Lung (tissue), 12 donors: Measurements from ENCODE around the gene PASK. TPM values are rescaled to one million over a fixed set of nuclear protein-coding genes. Genes with fewer than 3 reads are reported as not detected.
"Not testable (repeated sequence)": the region's sequence is repeated elsewhere in the genome, so short reads cannot be mapped to it uniquely, and the experiment has no call there.

ENCODE experiments used
- ATAC-seq: fragments of 200-7000 bp; cut with Tn5 transposase; one replicate; pipeline ENCODE4 v1.9.1; 2020; ENCODE audit warnings: moderate number of reproducible peaks; ENCODE audit not compliant: insufficient read depth, low FRiP score
- DNase-seq, 3 donors: peaks; one replicate each; pipeline ENCODE4 v3.0.0-alpha.2; 2013 to 2017
- H3K27ac ChIP-seq, 2 donors: one replicate each; pipeline ENCODE4 v1.5.1; 2013; ENCODE audit warnings: mild to moderate bottlenecking in 2 of 2, moderate library complexity in 2 of 2, control low read depth in 1 of 2, inconsistent platforms in 1 of 2, low read depth in 1 of 2, low read length in 1 of 2
- H3K27me3 ChIP-seq, 3 donors: one replicate each; pipeline ENCODE4 v1.5.1; 2013; ENCODE audit warnings: low read length in 2 of 3; ENCODE audit not compliant: control insufficient read depth in 3 of 3, insufficient read depth in 3 of 3
- H3K36me3 ChIP-seq, 4 donors: one replicate each; pipeline ENCODE4 v1.5.1; 2013; ENCODE audit warnings: low read length in 4 of 4, mild to moderate bottlenecking in 1 of 4, moderate library complexity in 1 of 4; ENCODE audit not compliant: control insufficient read depth in 4 of 4, insufficient read depth in 4 of 4
- H3K4me1 ChIP-seq, 5 donors: one replicate each; pipeline ENCODE4 v1.5.1; 2013; ENCODE audit warnings: low read length in 5 of 5, mild to moderate bottlenecking in 2 of 5, moderate library complexity in 1 of 5; ENCODE audit not compliant: control insufficient read depth in 5 of 5, insufficient read depth in 5 of 5
- H3K4me3 ChIP-seq: one replicate; pipeline ENCODE4 v1.5.1; 2013; ENCODE audit warnings: mild to moderate bottlenecking, control low read depth, moderate library complexity
- H3K9ac ChIP-seq, 2 donors: one replicate each; pipeline ENCODE4 v1.5.1; 2013; ENCODE audit warnings: low read length in 2 of 2, control low read depth in 1 of 2; ENCODE audit not compliant: insufficient read depth in 1 of 2
- H3K9me3 ChIP-seq, 4 donors: one replicate each; pipeline ENCODE4 v1.5.1; 2013; ENCODE audit warnings: low read length in 3 of 4, mild to moderate bottlenecking in 1 of 4, moderate library complexity in 1 of 4; ENCODE audit not compliant: control insufficient read depth in 4 of 4, insufficient read depth in 3 of 4
- WGBS, 2 donors: extraction: QIAGEN DNeasy Blood & Tissue Kit; methylation state at CpG; one replicate each; pipeline ENCODE4 v1.1.7; 2013; 5-methylcytosine and 5-hydroxymethylcytosine counted together
- polyA plus RNA-seq, 2 donors: library from polyadenylated mRNA; stranded (reverse); fragments of 200-250 nt; gene quantifications; one replicate each; pipeline ENCODE4 v1.2.1, GENCODE V29; 2013
- total RNA-seq, 2 donors: library from RNA; depleted of rRNA in 1 of 2; stranded (reverse); fragments of >200 nt in 1 of 2; gene quantifications; one replicate each; pipeline ENCODE4 v1.2.1, GENCODE V29; 2014 to 2021
- TF ChIP-seq, protein P1 (sequence below): IDR thresholded peaks from 2 replicates; pipeline ENCODE4 v1.5.1; 2012; ENCODE audit warnings: mild to moderate bottlenecking; ENCODE audit errors: control extremely low read depth, extremely low read depth
- donor health status: control.
- donor health status: control.
- donor health status: Bipolar disorder and iron deficiency.
- donor health status: healthy.
- donor health status: DM: yes; HTN: yes; CAD: no.

Gene PASK
- total and polyA plus RNA-seq, 4 donors, result 3.5 to 21.8 (median 13.2) TPM

DNA sequence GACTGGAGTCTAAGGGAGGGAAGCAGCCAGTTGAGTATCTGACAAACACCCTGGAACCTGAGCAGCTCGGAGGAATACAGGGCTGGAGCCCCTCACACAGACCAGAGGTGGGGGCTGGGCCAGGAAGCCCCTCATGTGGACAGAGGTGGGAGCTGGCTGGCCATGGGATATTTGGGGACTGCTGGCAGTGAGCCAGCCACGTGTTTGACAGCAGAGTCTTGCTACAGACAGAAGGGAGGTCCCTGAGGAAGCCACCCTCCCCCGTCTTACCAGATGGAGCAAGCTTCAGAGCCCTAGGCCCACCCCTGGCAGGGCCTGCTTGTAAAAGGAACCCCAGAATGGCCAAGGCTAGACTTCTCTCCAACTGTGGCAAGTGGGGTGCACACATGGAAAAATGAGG lies 43.6 kb downstream of the PASK start:
- Histone ChIP-seq H3K27ac (no peak overlapping the region), H3K4me1 (peaks cover 3 to 18% (median 3%) of the 10 kb centered on the region in 5 donors), H3K9me3 (no peaks in the 10 kb centered on the region), H3K4me3 (no peak overlapping the region), H3K9ac (no peak overlapping the region), H3K27me3 (no peaks in the 10 kb centered on the region), H3K36me3 (no peaks in the 10 kb centered on the region)
- no peak for ATAC-seq
- no peak for DNase-seq
- TF ChIP-seq, protein P1, sequence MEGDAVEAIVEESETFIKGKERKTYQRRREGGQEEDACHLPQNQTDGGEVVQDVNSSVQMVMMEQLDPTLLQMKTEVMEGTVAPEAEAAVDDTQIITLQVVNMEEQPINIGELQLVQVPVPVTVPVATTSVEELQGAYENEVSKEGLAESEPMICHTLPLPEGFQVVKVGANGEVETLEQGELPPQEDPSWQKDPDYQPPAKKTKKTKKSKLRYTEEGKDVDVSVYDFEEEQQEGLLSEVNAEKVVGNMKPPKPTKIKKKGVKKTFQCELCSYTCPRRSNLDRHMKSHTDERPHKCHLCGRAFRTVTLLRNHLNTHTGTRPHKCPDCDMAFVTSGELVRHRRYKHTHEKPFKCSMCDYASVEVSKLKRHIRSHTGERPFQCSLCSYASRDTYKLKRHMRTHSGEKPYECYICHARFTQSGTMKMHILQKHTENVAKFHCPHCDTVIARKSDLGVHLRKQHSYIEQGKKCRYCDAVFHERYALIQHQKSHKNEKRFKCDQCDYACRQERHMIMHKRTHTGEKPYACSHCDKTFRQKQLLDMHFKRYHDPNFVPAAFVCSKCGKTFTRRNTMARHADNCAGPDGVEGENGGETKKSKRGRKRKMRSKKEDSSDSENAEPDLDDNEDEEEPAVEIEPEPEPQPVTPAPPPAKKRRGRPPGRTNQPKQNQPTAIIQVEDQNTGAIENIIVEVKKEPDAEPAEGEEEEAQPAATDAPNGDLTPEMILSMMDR, result no peak
- WGBS, 2 donors, result 51 to 58% methylated on average over 3 of the region's 3 CpGs

DNA sequence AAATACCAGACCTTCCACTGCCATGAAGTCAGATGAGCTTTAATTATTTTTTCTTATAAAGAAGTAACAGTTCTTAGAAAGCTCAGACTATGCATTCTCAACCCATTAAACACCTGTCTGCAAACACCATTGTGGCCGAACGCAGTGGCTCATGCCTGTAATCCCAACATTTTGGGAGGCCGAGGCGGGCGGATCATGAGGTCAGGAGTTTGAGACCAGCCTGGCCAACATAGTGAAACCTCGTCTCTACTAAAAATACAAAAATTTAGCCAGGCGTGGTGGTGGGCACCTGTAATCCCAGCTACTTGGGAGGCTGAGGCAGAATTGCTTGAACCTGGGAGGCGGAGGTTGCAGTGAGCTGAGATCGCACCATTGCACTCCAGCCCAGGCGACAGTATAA lies 44.7 kb downstream of the PASK start:
- H3K27ac ChIP-seq, DNase-seq, H3K27me3 ChIP-seq, ATAC-seq, H3K9ac ChIP-seq, H3K4me3 ChIP-seq, H3K9me3 ChIP-seq, H3K36me3 ChIP-seq: not testable (repeated sequence)
- peaks cover 3 to 19% (median 3%) of the 10 kb centered on the region in 5 donors for H3K4me1 ChIP-seq
- 97% methylated on average over 10 of the region's 10 CpGs for WGBS, 2 donors

DNA sequence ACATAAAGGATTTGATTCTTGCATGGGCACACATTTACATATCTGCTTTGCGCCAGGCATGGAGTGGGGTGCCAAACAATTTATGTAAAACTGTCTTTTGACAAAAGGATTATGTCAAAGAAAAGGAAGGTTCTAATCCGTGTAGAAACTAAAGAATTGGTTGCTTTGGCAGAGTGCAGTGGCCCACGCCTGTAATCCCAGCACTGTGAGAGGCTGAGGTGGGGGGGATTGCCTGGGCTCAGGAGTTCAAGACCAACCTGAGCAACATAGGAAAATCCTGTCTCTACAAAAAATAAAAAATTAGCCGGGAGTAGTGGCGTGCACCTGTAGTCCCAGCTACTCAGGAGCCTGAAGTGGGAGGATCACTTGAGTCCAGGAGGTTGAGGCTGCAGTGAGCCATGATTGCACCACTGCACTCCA lies 46.1 kb downstream of the PASK start:
- DNase-seq (no peak), ATAC-seq (no peak)
- Histone ChIP-seq H3K4me1 (peaks cover 3 to 19% (median 3%) of the 10 kb centered on the region in 5 donors), H3K36me3 (peaks cover 0 to 13% (median 9%) of the 10 kb centered on the region in 4 donors), H3K9me3 (no peaks in the 10 kb centered on the region), H3K27me3 (no peaks in the 10 kb centered on the region), H3K27ac (no peak overlapping the region), H3K9ac (peak overlapping the region in 1 of 2 donors; percentile 69), H3K4me3 (no peak overlapping the region)
- TF ChIP-seq, protein P1, result no peak
- WGBS, 2 donors, result 40 to 56% methylated on average over 5 of the region's 5 CpGs

DNA sequence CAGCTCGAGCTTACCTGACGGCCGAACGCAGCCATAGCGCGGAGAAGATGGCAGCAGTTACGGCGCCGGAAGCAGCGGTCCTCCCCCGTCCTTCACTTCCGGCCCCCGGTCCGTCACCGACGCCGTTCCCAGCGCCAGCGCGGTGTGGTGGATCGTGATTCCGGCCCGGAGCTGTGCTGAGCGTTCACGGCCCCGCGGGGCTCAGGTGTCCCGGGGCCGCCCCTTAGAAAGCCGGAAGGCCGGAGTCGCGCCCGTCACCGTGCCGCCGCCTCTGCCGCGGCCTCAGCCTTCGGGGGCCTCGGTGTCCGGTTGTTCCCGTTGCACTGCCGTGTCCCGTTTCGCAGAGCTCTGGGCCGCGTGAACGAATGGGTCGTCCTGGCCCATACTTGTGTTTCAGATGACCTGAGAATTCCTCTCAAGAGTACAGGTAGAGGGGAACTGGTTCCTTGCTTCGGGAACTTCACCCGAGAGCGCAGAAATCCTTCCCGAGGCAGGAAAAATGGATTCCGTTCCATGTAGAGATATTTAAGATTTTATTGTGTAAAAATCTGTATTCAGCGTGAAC lies 47.0 kb downstream of the PASK start, which contains the start of gene MTERF4:
TSS of gene MTERF4 (minus strand) at position 49 of the 565 bp plus-strand sequence. CDS start at position 35, 14 bp downstream.
- peaks cover 0 to 13% (median 9%) of the 10 kb centered on the region in 4 donors for H3K36me3 ChIP-seq
- peak; percentile 88 to 92 (median 89) for DNase-seq
- H3K9me3 ChIP-seq, result no peaks in the 10 kb centered on the region
- H3K4me3 ChIP-seq, result peak within 1 kb of the TSS; percentile 99
- no peaks in the 10 kb centered on the region for H3K27me3 ChIP-seq
- peak within 1 kb of the TSS; percentile 71 to 92 for H3K9ac ChIP-seq
- H3K4me1 ChIP-seq, result peaks cover 3 to 19% (median 3%) of the 10 kb centered on the region in 5 donors
- peak; percentile 96 for ATAC-seq
- H3K27ac ChIP-seq, result peak within 1 kb of the TSS; percentile 86 to 88
- 0% methylated on average over 53 to 56 of the region's 56 CpGs for WGBS, 2 donors
- TF ChIP-seq, protein P1, result no peak
